HL-60 (cell line): Measurements from ENCODE around the gene TM7SF3.

ENCODE experiments used
- CTCF ChIP-seq: IDR thresholded peaks from one replicate; pipeline ENCODE4 v1.5.1; 2011; ENCODE audit warnings: low read length, control low read depth, inconsistent platforms; ENCODE audit not compliant: insufficient read depth
- GABPA ChIP-seq: IDR thresholded peaks from 2 replicates; pipeline ENCODE4 v1.6.1; 2012; ENCODE audit warnings: low read depth
- REST ChIP-seq: IDR thresholded peaks from 2 replicates; pipeline ENCODE4 v1.6.1; 2012; ENCODE audit warnings: low read depth; ENCODE audit not compliant: insufficient replicate concordance
- SPI1 ChIP-seq: IDR thresholded peaks from 2 replicates; pipeline ENCODE4 v1.6.1; 2012; ENCODE audit warnings: low read depth, mild to moderate bottlenecking, borderline replicate concordance

GRCh38 chr12:27001663-27002062 lies 12.5 kb downstream of the TM7SF3 start:
- TF ChIP-seq SPI1 = peak; percentile 66; the same call in 1 of the 2 replicates
- no peak for TF ChIP-seq CTCF
- TF ChIP-seq GABPA = no peak
- TF ChIP-seq REST = no peak
